Duodenal mucosa (tissue), 2 donors: Measurements from ENCODE around the gene PATJ.

Source experiments
- H3K27ac ChIP-seq: one replicate; pipeline ENCODE4 v1.7.0; 2013; ENCODE audit warnings: low read depth, low read length
- H3K27me3 ChIP-seq, 2 donors: one replicate each; pipeline ENCODE4 v1.7.0; 2013; ENCODE audit warnings: low read length in 2 of 2, control low read depth in 1 of 2; ENCODE audit not compliant: insufficient read depth in 2 of 2, control insufficient read depth in 1 of 2
- H3K36me3 ChIP-seq, 2 donors: one replicate each; pipeline ENCODE4 v1.7.0; 2013; ENCODE audit warnings: low read length in 2 of 2, control low read depth in 1 of 2; ENCODE audit not compliant: insufficient read depth in 2 of 2, control insufficient read depth in 1 of 2
- H3K4me1 ChIP-seq, 2 donors: one replicate each; pipeline ENCODE4 v1.7.0; 2013; ENCODE audit warnings: low read length in 2 of 2, control low read depth in 1 of 2; ENCODE audit not compliant: insufficient read depth in 2 of 2, control insufficient read depth in 1 of 2
- H3K4me3 ChIP-seq, 2 donors: one replicate each; pipeline ENCODE4 v1.7.0; 2013; ENCODE audit warnings: low read length in 2 of 2, low read depth in 1 of 2
- H3K9ac ChIP-seq, 2 donors: one replicate each; pipeline ENCODE4 v1.7.0; 2013; ENCODE audit warnings: low read length in 2 of 2, low read depth in 1 of 2
- H3K9me3 ChIP-seq, 2 donors: one replicate each; pipeline ENCODE4 v1.7.0; 2013; ENCODE audit warnings: low read length in 2 of 2, control low read depth in 1 of 2; ENCODE audit not compliant: control insufficient read depth in 1 of 2

PATJ gene

DNA sequence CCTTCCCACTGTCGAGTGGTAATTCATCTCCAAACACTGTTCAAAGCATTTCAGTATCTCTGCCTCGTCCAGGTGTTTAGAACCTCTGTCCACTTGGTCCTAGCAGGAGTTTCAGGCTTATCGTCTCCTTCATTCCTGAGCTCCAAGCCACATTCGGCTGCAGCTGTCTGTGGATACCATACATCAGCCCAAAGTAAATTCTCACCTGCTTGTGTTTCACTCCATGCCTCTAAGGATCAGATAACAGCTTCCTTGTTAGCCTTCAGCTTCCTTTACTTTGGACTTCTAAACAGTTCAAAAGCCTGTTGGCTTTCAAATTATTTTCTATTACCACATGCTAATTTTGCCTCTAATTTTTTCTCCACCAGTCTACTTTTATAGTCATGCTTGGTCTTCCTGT lies 233.4 kb downstream of the PATJ start:
- H3K4me3 ChIP-seq = no peak overlapping the region
- H3K27ac ChIP-seq = no peak overlapping the region
- no peak overlapping the region for H3K9ac ChIP-seq
- no peaks in the 10 kb centered on the region for H3K9me3 ChIP-seq
- H3K27me3 ChIP-seq = no peaks in the 10 kb centered on the region
- H3K36me3 ChIP-seq = no peaks in the 10 kb centered on the region
- H3K4me1 ChIP-seq = no peaks in the 10 kb centered on the region

DNA sequence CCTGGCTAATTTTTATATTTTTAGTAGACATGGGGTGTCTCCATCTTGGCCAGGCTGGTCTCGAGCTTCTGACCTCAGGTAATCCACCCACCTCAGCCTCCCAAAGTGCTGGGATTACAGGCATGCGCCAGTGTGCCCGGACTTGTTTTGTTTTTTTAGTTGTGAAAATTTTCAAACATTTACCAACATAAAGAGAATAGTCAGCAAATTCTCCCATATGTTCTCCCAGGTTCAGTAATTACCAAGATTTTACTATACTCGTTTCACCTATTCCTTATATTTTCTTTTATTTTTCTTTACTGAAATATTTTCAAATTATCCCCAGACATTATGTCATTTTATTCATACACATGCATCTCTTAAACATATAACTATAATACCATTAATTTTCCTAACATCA lies 234.3 kb downstream of the PATJ start:
- no peak overlapping the region for H3K27ac ChIP-seq
- no peaks in the 10 kb centered on the region for H3K4me1 ChIP-seq
- H3K9me3 ChIP-seq = no peaks in the 10 kb centered on the region
- no peaks in the 10 kb centered on the region for H3K27me3 ChIP-seq
- no peaks in the 10 kb centered on the region for H3K36me3 ChIP-seq
- no peak overlapping the region for H3K4me3 ChIP-seq
- no peak overlapping the region for H3K9ac ChIP-seq

DNA sequence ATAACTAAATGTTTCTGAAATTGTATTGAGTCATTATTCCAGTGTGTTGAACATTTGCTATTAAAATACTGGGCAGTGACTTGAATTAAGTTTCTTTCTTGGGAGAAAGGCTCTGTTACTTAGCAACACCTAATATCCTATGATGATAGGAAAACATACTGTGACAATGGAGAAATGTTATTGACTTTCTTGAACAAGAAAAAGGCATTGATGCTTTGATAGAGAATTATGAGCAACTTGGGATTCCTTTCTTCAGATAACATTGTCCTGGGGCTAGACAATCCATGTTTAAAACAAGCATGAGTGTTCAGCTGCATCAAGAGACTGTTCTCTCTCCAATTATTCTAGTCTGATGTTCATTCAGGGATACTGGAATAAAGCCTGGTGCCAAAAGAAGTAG lies 236.5 kb downstream of the PATJ start:
- H3K27me3 ChIP-seq = no peaks in the 10 kb centered on the region
- no peaks in the 10 kb centered on the region for H3K9me3 ChIP-seq
- H3K27ac ChIP-seq = no peak overlapping the region
- H3K36me3 ChIP-seq = no peaks in the 10 kb centered on the region
- no peak overlapping the region for H3K9ac ChIP-seq
- no peak overlapping the region for H3K4me3 ChIP-seq
- H3K4me1 ChIP-seq = no peaks in the 10 kb centered on the region

DNA sequence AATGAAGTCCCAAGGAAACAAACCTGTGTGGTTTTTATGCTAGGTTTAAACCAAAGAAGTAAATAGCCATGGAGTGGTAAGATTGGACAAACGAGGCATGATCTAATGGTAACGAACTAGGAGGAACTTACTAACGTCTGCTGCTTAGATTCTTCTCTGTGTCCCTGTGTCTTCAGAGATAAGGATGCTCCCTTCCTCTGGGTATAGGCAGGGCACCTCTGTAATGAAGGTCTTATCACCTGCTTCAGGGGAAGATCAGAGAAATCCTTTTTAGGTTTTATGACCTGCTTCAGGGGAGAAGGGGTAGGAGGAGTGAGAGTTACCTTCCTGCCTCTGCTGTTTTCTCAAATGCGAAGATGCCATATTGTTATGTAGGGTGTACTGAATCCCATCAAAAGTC lies 237.4 kb downstream of the PATJ start:
- Histone ChIP-seq H3K9me3 (no peaks in the 10 kb centered on the region), H3K36me3 (no peaks in the 10 kb centered on the region), H3K27me3 (no peaks in the 10 kb centered on the region), H3K4me1 (no peaks in the 10 kb centered on the region), H3K4me3 (no peak overlapping the region), H3K9ac (no peak overlapping the region), H3K27ac (no peak overlapping the region)

- Histone ChIP-seq H3K9me3 (no peaks in the 10 kb centered on the region), H3K36me3 (no peaks in the 10 kb centered on the region), H3K27me3 (no peaks in the 10 kb centered on the region), H3K27ac (no peak overlapping the region), H3K9ac (no peak overlapping the region), H3K4me3 (no peak overlapping the region), H3K4me1 (no peaks in the 10 kb centered on the region)
These were observed 238.3 kb downstream of the PATJ start for GRCh38 chr1:61980561-61980960.

DNA sequence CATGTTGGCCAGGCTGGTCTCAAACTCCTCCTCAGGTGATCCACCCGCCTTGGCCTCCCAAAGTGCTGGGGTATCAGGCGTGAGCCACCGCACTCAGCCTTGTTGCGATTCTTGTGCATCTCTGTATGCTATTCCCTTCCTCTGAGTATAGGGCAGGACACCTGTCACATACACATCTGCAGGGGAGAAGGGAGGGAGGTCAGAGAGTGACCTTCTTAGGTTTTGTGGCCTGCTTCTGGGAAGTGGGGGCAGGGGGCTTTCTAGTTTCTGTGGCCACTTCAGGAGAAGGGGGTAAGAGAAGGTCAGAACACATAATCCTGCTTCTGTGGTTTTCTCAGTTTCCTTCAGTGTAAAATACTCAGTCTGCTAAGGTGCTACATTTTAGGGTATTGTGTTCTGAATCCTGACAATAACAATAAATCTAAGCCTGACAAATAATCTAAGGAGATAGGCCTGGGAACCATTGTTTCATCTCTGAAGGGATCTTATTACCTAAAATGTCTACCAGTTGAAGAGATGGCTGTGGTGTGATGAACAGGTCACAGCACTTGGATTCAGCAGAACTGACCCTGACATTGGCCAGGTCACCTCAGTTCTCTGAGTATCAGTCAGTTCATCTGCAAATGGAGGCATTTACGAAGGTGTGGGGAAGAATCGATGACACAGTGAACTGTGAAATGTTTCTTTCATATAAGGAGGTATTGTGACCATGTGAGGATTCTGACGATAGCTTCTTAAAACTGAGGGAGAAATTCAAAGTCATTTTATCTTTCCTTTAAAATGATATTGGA lies 239.8 kb downstream of the PATJ start:
- no peaks in the 10 kb centered on the region for H3K27me3 ChIP-seq
- no peak overlapping the region for H3K9ac ChIP-seq
- no peaks in the 10 kb centered on the region for H3K36me3 ChIP-seq
- H3K4me1 ChIP-seq = no peaks in the 10 kb centered on the region
- H3K27ac ChIP-seq = no peak overlapping the region
- no peak overlapping the region for H3K4me3 ChIP-seq
- no peaks in the 10 kb centered on the region for H3K9me3 ChIP-seq

DNA sequence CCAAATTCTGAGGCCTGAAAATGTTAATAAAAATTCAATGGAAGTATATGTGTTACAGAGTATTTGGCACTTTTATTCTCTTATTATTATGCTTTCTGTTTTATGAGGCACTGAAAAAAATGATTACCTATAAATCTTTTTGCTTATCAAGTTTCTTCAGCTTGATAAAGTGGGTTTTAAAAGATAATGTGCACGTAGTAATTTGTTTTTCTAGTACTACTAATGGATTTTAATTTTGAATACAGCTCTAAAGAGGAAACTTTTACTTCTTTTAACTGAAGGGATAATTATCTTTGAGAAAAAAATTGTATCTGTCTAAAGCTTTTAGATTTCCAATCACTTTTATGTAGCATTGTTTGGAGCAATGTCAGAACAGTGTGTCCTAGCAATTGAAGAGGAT lies 241.0 kb downstream of the PATJ start:
- no peak overlapping the region for H3K27ac ChIP-seq
- H3K27me3 ChIP-seq = no peaks in the 10 kb centered on the region
- H3K9me3 ChIP-seq = no peaks in the 10 kb centered on the region
- H3K4me3 ChIP-seq = no peak overlapping the region
- no peak overlapping the region for H3K9ac ChIP-seq
- no peaks in the 10 kb centered on the region for H3K36me3 ChIP-seq
- H3K4me1 ChIP-seq = no peaks in the 10 kb centered on the region

DNA sequence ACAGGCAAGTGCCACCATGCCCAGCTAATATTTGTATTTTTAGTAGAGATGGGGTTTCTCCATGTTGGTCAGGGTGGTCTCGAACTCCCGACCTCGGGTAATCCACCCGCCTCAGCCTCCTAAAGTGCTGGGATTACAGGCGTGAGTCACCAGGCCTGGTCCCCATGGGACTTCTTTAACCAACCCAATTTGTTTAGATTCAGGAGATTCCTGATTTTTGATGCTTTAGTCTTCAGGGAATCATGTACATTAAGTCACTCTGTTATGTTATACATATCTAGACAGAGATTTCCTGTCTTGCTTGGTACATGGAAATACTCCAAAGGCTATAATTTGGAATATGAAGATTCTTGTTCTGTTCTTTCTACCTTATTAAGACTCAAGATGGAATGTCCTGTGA lies 250.0 kb downstream of the PATJ start:
- H3K4me3 ChIP-seq = no peak overlapping the region
- H3K9ac ChIP-seq = no peak overlapping the region
- no peaks in the 10 kb centered on the region for H3K4me1 ChIP-seq
- no peaks in the 10 kb centered on the region for H3K9me3 ChIP-seq
- peaks cover 9 to 18% of the 10 kb centered on the region in 2 donors for H3K36me3 ChIP-seq
- no peaks in the 10 kb centered on the region for H3K27me3 ChIP-seq
- no peak overlapping the region for H3K27ac ChIP-seq

DNA sequence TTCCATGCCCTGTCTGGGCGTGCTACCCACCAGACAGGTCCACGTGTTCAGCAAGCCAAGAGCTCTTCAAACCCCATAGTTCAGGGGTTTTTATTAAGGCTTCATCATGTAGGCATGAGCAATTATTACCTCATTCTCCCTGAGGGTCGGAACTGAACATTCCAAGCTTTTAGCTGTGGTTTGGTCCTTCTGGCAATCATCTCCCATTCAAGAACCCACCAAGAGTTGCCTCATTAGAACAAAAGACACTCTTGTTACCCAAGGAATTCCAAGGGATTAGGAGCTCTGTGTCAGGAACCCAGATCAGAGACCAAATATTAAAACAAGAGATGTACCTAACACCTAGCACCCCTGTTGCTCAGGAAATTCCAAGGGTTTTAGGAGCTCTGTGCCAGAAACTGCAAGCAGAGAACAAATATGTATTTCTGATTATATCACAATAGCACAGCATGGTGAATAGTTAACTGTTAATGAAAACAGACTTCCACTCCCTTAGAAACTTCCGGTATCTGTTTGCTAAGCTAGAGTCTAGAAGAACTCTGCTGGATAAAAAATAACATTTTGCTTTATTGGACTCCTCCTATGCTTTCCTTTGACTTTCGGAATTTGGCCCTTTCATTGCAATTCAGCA lies 251.2 kb downstream of the PATJ start:
- Histone ChIP-seq H3K9ac (no peak overlapping the region), H3K9me3 (no peaks in the 10 kb centered on the region), H3K27me3 (no peaks in the 10 kb centered on the region), H3K4me3 (no peak overlapping the region), H3K27ac (no peak overlapping the region), H3K36me3 (peaks cover 9 to 18% of the 10 kb centered on the region in 2 donors), H3K4me1 (no peaks in the 10 kb centered on the region)

GRCh38 chr1:61995641-61996040 lies 253.4 kb downstream of the PATJ start:
- Histone ChIP-seq H3K4me3 (no peak overlapping the region), H3K9me3 (no peaks in the 10 kb centered on the region), H3K27ac (no peak overlapping the region), H3K9ac (no peak overlapping the region), H3K27me3 (no peaks in the 10 kb centered on the region), H3K4me1 (no peaks in the 10 kb centered on the region), H3K36me3 (peaks cover 9 to 18% of the 10 kb centered on the region in 2 donors)
